ENCODE data around the gene ZFPM1.

The ZFPM1 gene

DNA sequence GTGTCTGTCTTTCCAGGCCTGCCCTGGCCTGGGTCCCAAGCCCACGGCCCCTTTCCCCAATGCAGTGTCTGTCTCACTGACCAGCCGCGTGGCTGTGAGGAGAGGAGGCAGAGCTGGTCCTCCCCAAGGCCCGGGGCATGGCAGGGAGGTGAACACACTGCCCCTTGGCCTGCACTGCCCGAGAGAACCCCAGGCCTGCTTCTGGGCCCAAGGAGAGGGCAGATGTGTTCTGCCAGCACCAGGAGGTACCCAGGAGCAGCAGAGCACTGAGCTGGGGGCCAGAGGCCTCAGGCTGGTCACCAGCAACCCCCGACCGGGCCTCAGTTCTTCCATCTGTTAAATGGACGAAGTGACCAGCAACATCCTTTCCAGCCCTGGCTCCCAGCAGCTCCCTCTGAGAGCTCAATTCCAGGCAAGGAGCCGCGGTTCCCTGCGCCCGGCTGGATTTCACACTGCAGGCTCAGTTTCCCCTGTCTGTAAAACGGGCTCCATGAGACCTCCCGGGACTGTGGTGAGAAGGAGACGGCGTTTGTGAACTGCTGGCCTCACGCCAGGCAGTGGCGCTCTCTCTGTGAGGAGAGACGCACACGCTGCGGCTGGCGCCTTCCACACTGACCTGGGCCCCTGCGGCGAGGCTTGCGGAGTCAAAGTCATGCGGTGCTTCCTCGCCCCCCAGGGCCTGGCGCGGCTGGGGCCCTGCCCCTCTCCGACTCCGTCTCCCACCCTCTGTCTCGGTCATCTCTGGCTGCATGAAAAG lies 8.1 kb upstream of the ZFPM1 start:
- no peak for DNase-seq (ENCODE audit: low read depth)
- no peak overlapping the region for H3K4me3 ChIP-seq (ENCODE audit: low read length)
- TF ChIP-seq, protein P1, sequence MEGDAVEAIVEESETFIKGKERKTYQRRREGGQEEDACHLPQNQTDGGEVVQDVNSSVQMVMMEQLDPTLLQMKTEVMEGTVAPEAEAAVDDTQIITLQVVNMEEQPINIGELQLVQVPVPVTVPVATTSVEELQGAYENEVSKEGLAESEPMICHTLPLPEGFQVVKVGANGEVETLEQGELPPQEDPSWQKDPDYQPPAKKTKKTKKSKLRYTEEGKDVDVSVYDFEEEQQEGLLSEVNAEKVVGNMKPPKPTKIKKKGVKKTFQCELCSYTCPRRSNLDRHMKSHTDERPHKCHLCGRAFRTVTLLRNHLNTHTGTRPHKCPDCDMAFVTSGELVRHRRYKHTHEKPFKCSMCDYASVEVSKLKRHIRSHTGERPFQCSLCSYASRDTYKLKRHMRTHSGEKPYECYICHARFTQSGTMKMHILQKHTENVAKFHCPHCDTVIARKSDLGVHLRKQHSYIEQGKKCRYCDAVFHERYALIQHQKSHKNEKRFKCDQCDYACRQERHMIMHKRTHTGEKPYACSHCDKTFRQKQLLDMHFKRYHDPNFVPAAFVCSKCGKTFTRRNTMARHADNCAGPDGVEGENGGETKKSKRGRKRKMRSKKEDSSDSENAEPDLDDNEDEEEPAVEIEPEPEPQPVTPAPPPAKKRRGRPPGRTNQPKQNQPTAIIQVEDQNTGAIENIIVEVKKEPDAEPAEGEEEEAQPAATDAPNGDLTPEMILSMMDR (conservative IDR thresholded peaks at IDR 0.05; ENCODE audit: low read length), result no peak

DNA sequence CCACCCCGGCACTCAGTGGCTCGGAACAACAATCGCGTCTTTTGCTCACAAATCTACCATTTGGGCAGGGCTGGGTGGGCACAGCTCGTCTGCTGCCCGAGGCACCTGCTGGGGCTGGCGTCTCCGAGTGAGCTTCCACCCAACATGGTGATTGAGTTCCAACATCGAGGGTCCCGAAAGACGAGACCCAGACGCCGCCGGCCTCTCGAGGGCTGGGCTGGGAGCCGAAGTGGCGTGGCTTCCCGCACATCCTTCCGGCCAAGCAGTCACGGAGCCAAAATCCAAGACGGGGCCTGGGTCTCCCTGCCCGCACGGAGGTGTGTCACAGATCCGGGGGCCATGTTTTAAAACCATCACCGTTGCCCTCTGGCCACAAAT lies 7.5 kb upstream of the ZFPM1 start:
- TF ChIP-seq, protein P1 (conservative IDR thresholded peaks at IDR 0.05; ENCODE audit: low read length), result no peak

DNA sequence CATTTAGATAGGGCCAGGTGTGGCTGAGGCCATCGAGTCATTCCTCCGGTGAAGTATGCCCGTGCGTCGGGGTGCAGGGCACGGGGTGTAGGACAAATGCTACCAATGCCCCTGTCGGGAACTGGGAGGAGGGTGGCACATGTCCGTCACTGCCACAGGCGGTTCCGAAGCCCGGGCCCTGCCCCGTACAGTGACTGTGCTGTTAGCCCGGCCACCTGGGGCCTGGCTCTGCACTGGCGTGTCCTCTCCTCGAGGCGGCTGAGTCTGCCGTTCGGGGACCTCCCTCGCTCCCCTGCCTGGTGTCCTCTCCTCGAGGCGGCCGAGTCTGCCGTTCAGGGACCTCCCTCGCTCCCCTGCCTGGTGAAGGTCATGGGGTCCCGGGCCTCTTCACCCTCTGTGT lies 7.0 kb upstream of the ZFPM1 start:
- H3K4me3 ChIP-seq (ENCODE audit: low read length), result no peak overlapping the region
- no peak for DNase-seq (ENCODE audit: low read depth)
- TF ChIP-seq, protein P1 (conservative IDR thresholded peaks at IDR 0.05; ENCODE audit: low read length), result no peak

More for the DNA sequence above, 7.5 kb upstream of the ZFPM1 start:
- no peak overlapping the region for H3K4me3 ChIP-seq (ENCODE audit: low read length)
- no peak for DNase-seq (ENCODE audit: low read depth)

GRCh38 chr16:88446736-88447135 lies 6.3 kb upstream of the ZFPM1 start:
- TF ChIP-seq, protein P1 (conservative IDR thresholded peaks at IDR 0.05; ENCODE audit: low read length), result no peak
- no peak overlapping the region for H3K4me3 ChIP-seq (ENCODE audit: low read length)
- no peak for DNase-seq (ENCODE audit: low read depth)

DNA sequence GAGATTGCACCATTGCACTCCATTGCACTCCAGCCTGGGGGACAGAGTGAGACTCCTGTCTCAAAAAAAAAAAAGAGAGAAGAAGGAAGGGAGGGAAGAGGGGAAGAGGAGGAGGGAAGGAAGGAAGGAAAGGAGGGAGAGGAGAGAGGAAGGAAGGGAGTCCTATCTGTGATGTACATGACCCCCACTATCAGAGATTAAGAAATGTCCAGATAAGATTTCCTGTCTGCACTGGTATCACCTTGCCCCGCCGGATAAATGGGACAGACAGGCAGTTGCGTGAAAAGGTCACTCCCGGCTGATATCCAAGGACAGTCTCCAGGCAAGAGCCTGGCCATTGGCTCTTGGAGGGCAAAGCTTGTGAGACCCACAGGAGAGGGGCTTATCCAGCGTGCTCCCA lies 5.2 kb upstream of the ZFPM1 start:
- no peak for DNase-seq (ENCODE audit: low read depth)
- H3K4me3 ChIP-seq (ENCODE audit: low read length), result no peak overlapping the region
- TF ChIP-seq, protein P1 (conservative IDR thresholded peaks at IDR 0.05; ENCODE audit: low read length), result no peak

GRCh38 chr16:88448461-88449266 lies 4.4 kb upstream of the ZFPM1 start:
- no peak overlapping the region for H3K4me3 ChIP-seq (ENCODE audit: low read length)
- TF ChIP-seq, protein P1 (conservative IDR thresholded peaks at IDR 0.05; ENCODE audit: low read length), result no peak
- no peak for DNase-seq (ENCODE audit: low read depth)

DNA sequence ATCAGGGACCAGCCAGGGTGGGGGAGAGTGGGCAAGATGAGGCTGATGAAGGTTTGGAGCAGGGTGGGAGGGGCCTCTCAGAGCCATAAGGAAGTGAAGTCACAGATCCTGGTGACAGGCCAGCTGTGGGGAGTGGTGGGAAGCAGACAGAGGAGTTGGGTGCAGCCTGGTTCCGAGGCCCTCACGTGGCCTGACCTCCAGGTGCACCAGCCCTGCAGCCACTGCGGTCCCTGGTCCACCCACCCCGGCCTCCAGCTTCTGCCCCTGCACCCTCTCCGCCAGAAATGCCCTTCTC lies 3.9 kb upstream of the ZFPM1 start:
- no peak for DNase-seq (ENCODE audit: low read depth)
- H3K4me3 ChIP-seq (ENCODE audit: low read length), result no peak overlapping the region
- TF ChIP-seq, protein P1 (conservative IDR thresholded peaks at IDR 0.05; ENCODE audit: low read length), result no peak
